HPDE6-E6E7 (cell line): ENCODE measurements around the gene CPSF6.
"Not testable (repeated sequence)": the region's sequence is repeated elsewhere in the genome, so short reads cannot be mapped to it uniquely, and the experiment has no call there.

ENCODE experiments used
- DNase-seq: peaks from one replicate; pipeline ENCODE4 v3.0.0; 2011; ENCODE audit warnings: missing footprints; ENCODE audit errors: extremely low spot score

CPSF6 gene, protein sequence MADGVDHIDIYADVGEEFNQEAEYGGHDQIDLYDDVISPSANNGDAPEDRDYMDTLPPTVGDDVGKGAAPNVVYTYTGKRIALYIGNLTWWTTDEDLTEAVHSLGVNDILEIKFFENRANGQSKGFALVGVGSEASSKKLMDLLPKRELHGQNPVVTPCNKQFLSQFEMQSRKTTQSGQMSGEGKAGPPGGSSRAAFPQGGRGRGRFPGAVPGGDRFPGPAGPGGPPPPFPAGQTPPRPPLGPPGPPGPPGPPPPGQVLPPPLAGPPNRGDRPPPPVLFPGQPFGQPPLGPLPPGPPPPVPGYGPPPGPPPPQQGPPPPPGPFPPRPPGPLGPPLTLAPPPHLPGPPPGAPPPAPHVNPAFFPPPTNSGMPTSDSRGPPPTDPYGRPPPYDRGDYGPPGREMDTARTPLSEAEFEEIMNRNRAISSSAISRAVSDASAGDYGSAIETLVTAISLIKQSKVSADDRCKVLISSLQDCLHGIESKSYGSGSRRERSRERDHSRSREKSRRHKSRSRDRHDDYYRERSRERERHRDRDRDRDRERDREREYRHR

DNA sequence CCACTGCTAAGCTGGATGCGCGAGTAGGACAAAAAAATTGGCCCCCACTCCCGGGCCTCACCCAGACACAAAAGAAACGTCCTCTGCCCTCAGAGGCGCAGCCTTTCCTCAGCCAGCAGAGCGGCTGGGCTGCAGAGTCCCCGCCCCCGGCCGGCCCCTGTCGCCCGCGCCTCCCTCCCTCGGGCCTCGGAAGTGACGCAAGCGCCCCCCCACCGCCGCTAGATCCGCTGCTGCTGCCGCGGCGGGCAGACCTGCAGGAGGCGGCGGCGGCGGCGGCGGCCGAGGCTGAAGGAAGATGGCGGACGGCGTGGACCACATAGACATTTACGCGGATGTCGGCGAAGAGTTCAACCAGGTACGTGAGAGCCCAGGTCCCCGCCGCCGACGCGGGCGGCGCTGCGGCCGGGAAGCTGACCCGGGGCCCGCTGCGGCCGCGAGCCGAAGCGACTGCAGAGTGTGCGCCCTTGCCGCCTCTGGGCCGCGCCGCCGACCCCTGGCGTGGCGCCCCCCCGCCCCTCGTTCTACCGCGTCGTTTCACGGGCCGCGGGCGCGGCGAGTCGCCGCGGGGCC, at the start of gene CPSF6:
TSS of gene CPSF6 (plus strand) at position 218 of the 570 bp plus-strand sequence. CDS start at position 296, 78 bp downstream.
- peak; percentile 83 for DNase-seq

DNA sequence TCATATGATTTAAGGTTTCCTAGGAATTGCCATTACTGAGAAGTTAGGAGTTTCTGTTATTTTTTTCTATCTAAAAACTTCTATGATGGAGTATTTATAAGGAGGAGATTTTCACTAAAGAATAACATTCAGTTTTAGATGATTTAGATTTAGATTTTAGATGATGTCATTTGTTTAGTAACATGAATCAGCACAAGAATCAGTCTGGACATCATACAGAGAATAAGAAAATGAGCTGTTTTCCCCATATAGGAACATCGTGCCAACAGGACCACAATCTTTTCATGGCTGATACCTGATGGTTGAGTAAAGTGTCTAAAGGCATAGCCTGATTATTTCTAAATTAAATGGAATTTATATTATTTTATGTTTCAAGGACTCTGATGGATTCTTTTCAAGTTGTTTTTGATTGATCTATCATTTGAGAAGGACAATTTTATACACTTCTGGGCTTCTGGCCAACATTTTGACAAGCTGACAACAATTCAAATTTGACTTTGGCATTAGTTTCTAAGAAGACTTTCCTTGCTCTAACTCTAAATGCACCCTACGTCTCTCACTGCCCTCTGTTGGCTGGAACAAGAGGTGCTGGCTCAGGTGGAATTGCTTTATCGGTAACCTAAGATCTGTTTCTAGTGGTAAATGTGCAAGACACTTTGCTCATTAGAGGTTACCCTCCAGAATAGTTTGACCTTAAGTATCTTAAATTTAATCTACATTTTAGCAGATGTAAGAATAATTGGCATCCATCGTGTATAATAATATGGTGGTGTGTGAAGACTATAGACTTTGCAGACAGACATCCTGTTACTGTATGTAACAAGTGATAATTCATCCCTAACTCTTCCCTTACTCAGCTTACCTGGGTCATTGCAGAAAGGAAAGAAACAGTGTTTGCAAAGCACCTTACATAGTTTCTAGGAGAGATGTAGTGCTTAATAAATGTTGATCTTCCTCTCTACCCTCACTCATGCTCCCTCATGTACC, 42.8 kb upstream of the CPSF6 start:
- no peak for DNase-seq

DNA sequence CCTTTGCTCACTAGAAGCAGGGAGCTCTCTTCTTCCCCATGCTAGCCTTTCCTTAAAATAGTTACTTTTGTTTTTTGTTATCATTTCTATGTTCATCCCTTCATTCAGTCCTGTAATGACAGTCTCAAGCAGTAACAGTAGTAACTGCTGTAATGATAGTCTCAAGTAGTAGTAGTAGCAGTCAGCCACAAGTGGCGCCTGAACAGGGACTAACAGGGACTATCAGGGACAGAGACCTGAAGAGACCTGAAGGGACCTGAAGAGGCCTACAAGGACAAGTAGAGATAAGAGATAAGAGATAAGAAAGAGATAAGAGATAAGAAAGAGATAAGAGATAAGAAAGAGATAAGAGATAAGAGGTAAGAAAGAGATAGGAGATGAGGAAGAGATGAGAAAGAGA, 39.4 kb upstream of the CPSF6 start:
- DNase-seq: not testable (repeated sequence)

DNA sequence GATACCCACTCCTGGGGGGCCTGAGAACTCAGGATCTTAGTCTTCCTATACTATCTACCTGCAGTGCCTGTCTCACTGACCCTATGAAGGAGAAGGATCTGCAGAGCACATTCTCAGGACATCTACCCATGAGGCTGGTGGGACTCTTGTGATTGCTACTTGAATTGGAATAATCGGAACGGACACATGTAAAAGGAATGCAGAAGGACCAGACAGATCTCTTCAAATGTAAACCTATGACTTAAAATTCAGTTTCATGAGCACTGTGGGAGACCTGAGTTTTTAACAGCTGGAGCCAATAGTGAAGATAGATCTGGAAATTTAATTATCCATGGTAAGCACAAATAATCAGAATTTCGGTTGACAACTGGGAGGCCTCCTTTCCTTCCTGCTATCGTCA, 35.2 kb upstream of the CPSF6 start:
- no peak for DNase-seq

DNA sequence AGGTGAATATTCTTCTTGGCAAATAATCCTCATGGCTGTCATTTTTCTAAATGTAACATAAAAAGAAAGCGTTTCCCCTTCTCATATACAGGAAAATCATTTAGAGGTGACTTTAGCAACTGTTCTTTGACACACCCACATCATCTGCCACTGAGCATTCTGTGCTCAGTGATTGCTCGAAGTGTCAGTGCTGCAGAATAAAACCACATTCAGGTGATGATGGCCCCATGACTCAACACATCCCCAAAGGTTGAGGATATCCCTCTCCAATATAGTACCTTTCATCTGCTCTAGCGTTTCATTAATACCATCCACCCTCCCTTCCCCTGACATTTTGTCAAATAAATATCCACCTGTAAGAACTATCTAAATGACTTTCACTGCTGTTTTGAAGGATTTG, 28.7 kb upstream of the CPSF6 start:
- DNase-seq: no peak

DNA sequence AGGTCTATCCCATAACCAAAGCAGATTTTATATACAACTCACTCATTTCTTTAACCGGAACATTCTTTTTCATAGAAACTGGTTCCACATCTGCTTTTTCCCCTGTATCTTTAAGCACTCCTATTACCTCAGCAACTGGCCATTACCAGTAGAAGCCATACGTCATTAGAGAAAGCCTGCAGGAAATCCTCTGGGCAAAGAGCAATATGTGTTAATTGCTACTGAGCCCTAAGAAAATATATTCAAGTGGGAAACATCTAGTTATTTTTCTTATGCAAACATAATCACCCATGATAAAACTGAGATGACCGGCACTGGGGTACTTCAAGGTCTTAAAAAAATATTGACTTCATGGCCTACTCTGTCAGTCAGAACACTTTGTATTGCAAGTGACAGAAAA, 28.2 kb upstream of the CPSF6 start:
- no peak for DNase-seq

DNA sequence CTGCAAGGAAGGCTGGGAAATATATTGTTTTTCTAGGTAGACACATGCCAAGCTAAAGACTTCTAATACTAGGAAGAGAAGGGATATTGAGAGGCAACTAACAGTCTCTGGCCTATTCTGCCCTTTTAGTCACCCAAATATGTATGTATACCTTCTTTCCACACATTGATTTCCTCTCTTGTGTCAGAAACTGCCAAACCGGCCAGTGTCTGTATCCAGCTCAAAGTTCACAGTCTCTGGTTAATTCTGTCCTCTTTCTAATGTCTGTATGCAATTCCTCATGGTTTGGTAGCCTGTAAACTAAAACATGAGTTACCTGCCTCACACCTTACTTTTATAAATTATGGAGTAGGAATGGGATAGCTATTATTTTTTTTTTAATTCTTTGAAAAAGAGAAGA, 25.2 kb upstream of the CPSF6 start:
- DNase-seq: no peak

DNA sequence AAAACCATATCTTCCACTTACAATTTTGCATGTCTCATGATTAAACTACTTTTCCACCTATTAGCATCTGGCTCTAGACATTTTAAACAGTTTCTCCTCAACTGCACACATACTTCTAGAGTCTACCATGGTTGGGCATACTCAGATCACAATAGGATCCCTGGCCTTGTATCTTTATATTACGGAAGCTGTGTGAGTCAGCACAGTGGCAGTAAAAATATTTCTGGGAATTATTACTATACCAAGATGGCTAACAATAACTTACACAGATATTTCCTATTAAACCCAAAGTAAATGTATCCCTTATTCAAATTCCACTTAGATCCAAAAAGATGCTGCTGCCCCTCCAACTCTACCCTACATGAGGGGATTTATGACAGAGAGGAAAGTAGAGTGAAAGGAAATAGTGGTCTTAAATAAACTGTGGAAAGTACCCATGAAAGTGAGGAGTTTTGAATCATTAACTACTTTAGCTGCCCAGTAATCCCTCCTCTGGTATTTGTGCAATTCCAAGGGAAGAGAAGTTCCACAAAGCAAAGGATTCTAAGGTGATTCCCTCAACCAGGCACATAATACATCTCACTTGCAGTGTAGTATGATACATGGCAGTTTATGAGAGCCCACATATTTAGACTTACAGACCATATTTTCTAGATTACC, 14.0 kb upstream of the CPSF6 start:
- no peak for DNase-seq

DNA sequence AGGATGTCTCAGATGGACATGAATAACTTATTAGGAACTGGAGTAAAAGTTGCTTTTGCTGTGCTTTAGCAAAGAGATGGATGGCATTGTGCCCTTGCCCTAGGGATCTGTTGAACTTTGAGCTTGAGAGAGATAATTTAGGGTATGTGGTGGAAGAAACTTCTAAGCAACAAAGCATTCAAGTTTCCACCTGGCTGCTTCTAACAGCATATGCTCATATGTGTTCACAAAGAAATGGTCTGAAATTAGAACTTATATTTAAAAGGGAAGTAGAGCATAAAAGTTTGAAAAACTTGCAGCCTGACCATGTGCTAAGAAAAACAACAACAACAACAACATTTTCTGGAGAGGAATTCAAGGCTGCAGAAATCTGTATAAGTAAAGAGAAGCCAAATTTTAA, 7.9 kb upstream of the CPSF6 start:
- DNase-seq: no peak

DNA sequence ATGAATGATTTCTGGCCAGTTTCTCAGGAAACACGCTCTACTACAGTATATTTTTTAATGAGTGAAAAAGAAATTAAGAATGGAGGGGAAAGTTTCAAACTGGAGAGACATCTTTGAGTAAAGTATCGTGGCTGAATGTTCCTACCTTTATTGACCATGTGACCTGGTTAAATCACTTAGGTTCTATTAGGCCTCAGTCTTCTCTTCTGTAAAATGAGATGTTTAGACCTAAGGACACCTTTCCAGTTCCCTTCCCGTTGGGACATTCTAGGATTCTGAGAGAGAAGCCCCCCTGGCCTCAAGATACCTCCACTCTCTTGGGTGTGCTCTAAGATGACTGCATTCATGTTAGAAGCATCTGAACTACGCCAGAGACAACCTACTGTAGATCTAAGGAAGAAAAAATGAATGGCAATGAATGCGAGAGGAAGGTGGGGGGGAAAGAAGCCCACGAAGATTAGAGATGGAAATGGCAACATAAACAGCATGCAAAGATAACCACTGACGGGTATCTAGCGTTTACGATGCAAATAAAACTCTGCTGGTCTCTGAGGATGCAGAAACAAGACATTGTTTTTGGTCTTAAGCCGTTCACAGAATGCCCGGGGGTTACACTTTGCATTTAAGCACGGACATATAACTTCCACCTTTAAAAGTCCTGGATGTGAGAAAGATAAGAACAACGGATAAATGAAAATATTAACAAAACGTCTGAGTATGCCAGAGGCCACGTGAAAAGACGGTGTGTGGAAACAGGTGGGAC, 599 bp upstream of the CPSF6 start:
- no peak for DNase-seq

DNA sequence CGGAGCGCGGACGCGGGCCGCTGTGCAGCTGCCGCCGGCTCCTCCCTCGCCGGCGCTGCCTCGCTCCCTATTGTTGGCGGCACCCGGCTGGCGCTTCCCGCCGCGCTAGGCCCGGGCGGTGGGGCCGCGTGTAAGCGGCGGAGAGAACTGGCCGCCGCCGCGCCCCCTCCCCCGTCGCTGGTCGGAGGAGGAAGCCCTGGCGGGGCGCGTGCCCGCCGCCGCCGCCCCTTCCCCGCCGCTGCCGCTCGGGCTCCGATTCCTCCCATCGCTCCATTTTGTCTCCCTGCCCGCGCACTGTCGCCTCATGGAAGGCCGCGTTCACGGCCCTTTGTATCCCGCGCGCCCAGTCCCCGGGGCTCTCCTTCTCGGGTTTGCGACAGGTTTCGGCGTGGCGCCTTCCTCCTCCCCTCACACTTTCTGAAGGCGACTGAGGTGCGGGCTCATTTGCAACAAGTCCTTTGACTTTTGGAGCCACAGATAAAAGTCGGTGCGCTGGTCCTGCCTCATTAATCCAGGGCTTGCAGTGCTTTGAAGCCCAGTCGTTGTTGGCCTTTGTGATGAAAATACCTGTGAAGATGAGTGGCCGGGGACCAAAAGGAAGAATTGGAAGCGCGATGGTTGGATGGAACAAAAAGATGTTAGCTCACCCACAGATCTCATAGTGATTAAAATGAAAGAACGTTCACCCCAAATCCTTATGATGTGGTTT, 707 bp downstream of the CPSF6 start:
- no peak for DNase-seq

DNA sequence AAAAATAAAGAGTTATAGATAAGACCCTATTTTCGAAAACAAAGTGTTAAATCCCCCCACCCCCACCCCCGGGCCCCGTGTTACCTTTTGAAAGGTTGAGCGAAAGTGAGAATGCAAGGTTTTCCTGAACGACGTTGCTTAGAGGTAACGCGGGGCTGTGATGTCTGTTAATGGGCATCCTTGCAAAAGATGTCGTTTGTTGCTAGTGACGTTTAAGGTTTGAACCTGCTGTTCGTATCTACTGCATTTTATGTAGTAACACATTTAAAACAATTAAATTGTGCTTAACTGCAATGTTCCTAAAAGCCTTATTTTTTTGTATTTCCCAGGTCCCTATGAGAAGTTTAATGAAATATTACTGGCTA, 1.2 kb downstream of the CPSF6 start:
- DNase-seq: no peak

DNA sequence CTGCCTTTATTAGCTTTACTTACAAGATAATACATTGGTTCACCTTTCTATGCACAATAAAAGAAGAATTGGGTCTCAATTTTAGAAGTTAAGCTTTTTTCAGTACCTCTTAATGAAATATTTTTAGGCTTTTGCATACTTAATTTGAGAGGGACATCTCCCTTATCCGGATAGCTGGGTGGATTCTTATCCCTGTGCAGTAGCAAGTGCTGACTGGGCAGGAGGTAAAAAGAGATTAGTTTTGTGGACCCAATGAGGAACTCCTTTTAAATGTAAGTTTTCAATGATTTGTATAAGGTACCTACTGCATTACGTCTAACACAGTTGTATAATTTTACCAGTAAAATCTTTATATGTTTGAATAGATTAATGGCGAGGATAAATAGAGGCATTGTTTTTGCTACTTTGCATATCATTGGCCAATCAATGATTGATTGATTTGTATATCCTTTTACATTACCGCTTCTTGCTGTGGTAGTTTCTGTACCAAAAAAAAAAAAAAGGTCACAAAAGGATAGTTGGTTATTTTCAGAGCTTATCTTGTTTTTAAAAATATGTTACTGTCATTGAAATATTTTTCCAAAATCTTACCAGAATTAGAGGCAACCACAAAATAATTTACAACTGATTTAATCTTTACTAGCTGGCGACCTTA, 2.2 kb downstream of the CPSF6 start:
- DNase-seq: no peak

DNA sequence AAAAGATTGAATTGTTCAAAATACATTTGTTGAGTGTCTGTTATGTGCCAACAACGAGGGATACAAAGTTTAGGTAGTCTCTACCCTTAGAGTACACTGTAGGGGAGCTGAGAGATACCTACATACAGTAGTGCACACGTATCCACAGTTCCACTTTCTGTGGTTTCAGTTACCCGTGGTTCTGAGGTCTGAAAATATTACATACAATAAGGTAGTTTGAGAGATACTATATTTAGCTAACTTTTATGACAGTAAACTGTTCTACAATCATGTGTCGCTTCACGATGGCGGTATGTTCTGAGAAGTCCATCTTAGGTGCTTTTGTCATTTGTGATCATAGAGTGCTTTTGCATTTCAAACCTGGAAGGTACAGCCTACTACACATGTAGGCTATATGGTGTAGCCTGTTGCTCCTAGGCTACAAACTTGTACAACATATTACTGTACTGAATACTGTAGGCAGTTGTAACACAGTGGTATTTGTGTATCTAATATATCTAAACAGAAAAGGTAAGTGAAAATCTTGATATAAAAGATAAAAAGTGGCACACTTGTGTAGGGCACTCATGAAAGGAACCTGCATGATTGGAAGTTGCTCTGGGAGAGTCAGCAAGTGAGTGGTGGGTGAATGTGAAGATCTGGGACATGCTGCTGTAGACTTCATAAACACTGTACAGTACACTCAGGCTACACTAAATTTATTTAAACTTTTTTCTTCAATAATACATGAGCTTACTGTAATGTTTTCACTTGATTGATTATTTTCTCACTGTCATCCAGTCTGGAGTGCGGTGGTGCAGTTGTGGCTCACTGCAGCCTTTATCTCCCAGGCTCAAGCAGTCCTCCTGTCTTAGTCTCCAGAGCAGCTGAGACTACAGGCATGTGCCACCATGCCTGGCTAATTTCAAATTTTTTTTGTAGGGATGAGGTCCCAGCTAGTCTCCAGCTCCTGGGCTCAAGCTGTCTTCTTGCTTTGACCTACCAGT, 4.0 kb downstream of the CPSF6 start:
- DNase-seq: no peak

DNA sequence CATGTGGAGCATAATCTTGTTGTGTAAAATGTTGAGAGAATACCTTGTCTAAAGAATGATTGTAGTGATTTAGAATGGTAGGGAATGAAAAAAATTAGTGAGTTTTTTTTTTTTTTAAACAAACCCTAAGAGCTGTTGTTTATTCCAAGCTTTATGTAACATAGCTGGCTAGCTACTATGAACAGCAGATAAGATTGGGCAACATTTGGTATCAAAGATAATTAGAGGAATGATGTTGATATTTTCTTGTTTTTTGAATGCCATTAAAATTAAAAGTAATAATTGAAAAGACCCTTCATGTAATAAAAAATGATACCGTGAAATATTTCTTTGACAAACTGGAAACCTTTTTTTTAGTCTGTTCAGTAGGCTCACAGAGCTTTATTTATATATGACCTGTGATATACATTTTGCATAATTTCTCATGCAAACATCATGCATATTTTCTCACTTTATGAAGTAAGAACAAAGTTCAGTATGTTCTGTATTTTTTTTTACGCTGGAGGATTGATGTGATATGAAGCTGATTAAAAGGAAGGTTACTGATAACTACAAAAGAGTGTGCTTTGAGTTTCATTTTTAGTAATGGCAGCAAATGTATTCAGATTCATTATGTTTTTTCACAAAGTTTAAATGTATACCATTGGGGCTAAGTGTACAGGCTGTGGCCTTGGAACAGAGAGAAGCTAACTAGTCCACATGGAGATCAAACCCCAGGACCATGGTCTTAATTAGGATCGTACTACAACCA, 8.1 kb downstream of the CPSF6 start:
- no peak for DNase-seq

DNA sequence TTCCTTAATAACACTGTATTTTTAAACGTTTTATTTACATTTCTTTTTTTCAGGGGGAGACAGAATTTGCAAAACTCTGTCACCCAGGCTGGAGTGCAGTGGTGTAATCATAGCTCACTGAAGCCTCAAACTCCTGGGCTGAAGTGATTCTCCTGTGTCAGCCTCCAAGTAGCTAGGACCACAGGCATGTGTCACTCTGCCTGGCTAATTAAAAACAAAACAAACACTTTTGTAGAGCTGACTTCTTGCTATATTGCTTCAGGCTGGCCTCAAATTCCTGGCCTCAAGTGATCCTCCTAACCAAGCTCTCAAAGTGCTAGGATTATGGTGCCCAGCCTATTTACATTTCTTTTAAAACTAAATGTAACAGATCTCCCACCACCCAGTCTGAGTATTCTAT, 12.7 kb downstream of the CPSF6 start:
- no peak for DNase-seq

DNA sequence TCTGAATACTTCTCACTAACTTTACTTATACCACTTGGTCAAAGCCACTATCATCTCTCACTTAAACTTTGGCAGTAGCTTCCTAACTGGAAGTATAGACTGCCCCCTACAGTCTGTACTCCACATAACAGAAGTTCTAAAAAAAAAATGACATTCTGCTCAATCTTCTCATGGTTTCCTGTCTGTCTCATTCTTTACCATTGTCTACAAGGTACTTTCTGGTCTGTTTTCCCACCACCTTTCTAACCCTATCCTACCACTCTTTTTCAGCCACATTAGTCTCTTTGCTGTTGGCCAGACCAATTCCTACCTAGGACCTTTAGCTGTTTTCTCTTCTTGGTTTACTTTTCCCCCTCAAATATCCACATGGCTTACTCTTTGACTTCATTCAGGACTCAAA, 14.7 kb downstream of the CPSF6 start:
- DNase-seq: no peak

DNA sequence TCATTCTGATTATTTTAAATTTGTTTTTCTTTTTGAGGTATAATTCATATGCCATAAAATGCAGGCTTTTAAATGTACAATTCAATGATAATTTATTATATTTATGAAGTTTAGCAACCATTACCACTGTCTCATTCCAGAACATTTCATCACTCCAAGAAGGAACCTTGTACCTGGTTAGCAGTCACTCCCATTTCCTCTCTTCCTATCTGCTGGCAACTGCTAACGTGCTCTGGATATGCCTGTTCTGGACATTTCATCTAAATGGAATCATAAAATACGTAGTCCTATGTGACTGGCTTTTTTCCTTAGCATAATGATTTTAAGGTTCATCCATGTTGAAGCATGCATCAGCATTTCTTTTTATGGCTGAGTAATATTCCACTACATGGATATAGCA, 15.5 kb downstream of the CPSF6 start:
- DNase-seq: no peak
